TTC549 (cell line): ENCODE data around the gene GALNT14.
A peak's percentile ranks its signal among the peaks of the same experiment; 100 is the strongest.
"Not testable (repeated sequence)": the region's sequence is repeated elsewhere in the genome, so short reads cannot be mapped to it uniquely, and the experiment has no call there.

Source experiments
- FAIRE-seq: peaks from 2 replicates; lab custom pipeline; 2012; peaks lifted over from hg19 to GRCh38; lab: Jason Lieb, UNC

The GALNT14 gene, protein sequence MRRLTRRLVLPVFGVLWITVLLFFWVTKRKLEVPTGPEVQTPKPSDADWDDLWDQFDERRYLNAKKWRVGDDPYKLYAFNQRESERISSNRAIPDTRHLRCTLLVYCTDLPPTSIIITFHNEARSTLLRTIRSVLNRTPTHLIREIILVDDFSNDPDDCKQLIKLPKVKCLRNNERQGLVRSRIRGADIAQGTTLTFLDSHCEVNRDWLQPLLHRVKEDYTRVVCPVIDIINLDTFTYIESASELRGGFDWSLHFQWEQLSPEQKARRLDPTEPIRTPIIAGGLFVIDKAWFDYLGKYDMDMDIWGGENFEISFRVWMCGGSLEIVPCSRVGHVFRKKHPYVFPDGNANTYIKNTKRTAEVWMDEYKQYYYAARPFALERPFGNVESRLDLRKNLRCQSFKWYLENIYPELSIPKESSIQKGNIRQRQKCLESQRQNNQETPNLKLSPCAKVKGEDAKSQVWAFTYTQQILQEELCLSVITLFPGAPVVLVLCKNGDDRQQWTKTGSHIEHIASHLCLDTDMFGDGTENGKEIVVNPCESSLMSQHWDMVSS

DNA sequence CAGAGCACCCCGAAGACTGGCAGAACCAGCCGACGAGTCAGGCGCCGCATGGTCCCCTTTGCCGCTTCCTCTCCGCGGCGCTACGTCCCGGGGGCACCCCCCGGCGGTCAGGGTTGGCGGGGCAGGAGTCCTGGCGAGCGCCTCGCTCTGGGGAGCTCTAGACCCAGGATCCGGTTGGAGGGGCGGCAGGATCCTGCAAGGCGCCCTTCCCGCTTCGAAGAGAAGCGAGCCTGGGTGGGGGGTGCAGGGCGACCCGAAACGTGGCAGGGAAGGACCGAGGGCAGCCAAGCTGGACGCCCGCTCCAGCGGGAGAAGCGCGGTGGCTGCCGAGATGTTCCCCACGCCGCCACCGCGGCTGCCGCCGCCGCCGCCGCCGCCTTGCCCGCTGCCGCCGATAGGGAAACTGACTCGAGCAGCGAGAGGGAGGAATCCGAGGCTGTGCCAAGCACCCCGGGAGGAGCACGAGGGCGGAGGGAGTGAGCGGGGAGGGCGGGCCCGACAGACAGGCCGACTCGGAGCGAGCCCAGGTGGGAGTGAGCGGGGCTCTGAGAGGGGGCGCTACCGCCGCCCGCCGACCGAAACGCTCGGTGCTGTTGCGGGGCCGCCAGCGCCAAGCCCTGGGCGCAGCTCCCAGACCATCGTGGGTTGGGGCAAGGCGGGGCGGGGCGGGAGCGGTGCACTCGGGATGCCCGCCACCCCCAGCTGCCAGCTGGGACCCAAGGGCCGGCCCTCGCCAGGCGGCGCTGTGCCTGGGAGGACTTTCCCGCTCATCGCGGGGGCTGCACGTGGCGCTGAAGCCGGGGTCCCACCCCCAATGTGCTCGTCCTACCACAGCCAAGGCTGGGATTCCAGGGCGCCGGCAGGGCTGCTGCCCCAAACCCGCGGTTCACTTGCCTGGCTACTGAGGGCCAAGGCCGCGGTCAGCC, at the start of gene GALNT14:
Gene GALNT14, minus strand, starts transcription at position 404 of the 926 bp plus-strand sequence. Its CDS starts 354 bp downstream, at position 50.
- FAIRE-seq: no peak

DNA sequence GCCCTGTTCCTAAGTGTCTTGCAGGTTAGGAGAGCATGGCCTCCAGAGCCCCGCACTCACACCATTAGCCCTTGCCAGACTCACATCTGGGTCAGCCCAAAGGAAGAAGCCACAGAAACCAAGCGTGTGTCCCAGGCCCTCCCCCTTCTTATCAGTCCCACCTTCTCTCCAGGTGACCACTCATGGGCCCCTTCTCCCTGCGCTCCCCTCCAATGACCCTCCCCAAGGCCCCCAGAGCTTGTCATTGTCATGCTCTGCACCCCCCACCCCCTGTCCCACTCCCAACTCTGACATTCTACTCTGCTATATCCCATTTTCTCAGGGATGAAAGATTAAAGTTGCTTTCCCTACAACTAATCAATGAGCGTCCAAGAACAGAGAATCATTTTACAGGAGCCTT, 48.9 kb upstream of the GALNT14 start:
- FAIRE-seq: no peak

DNA sequence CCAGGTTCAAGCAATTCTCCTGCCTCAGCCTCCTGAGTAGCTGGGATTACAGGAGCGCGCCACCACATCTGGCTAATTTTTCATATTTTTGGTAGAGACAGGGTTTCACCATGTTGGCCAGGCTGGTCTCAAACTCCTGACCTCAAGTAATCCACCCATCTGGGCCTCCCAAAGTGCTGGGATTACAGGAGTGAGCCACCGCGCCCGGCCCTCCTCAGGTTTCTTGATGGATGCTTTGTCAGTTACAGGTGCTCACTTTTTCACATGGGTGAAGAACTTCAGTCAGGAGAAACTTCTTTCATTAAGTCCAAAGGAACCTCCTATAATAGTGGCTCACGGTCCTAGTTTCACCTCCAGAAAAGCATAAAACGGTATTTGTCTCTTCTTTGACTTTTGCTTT, 45.7 kb upstream of the GALNT14 start:
- not testable (repeated sequence) for FAIRE-seq

- FAIRE-seq: no peak
These were observed 38.5 kb upstream of the GALNT14 start for GRCh38 chr2:31176742-31177141.

GRCh38 chr2:31171142-31171541, 32.9 kb upstream of the GALNT14 start:
- no peak for FAIRE-seq

DNA sequence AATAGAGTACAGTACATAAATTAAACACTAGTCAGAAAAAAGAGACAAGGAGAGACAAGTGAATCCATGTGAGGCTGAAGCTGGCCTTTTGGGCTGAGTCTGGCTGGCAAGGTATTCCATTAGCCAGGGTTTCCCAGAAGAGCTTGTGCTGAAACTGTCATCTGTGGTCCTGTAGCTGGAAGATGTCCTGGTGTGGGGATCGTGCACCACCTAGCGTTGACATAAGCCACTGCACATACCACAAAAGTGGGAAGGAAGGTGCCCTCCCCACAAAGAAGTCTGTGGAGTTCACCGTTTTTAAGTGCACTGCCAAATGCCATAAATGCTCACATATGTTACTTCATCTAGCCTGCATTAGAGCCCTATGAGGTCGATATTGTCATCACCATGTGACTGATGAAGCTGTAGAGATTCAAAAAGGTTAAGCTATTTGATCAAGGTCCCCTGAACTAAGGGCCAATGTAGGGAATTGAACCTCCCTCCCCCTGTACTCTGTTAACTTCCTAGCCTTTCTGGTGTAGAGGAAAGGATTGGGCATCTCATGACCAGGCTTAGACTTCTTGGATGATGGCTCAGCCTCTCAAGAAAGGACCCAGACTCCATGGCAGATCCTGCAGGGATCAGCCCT, 31.9 kb upstream of the GALNT14 start:
- FAIRE-seq: peak; percentile 3

- FAIRE-seq: no peak
These were observed 30.1 kb upstream of the GALNT14 start for GRCh38 chr2:31168291-31168690.

DNA sequence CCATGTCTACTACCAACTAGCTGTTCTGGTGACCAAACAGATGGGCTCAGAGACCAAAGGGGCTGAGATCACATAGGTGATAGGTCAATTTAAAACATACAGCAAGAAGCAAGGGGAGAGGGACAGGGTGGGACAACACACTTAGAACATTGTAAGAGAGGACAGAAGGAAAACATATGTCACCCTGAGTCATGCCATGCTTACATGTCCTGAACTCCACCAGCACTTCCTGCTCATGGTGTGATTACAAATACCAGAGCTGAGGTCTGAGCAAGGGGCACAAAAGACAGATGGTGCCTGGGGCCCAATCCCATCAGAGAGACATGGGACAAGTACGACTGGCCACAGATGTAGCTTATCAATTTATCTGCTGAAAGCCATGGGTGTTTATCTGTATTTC, 28.7 kb upstream of the GALNT14 start:
- no peak for FAIRE-seq

GRCh38 chr2:31163011-31163539, 24.8 kb upstream of the GALNT14 start:
- no peak for FAIRE-seq

DNA sequence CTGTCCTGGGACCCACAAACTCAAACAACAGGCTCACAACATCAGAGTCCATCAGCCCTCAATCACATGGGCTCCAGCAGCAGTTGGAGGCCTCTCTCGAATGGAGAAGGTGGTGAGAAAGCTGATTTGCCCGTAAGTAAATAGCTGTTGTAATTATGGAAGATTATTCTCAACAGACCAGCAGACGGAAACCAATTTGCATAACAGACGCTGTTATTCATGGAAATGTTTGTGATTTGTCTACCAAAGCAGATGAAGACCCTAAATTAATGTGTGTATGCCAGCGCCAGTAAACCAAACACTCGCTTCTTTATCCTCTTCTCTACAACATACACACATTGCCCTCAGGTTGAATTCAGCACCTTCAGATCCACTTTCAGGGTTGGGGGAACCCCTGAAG, 23.4 kb upstream of the GALNT14 start:
- FAIRE-seq: no peak

GRCh38 chr2:31151501-31151900, 13.3 kb upstream of the GALNT14 start:
- no peak for FAIRE-seq

GRCh38 chr2:31150120-31150670, 12.0 kb upstream of the GALNT14 start:
- no peak for FAIRE-seq

- no peak for FAIRE-seq
These were observed 10.3 kb upstream of the GALNT14 start for GRCh38 chr2:31148514-31148913.

DNA sequence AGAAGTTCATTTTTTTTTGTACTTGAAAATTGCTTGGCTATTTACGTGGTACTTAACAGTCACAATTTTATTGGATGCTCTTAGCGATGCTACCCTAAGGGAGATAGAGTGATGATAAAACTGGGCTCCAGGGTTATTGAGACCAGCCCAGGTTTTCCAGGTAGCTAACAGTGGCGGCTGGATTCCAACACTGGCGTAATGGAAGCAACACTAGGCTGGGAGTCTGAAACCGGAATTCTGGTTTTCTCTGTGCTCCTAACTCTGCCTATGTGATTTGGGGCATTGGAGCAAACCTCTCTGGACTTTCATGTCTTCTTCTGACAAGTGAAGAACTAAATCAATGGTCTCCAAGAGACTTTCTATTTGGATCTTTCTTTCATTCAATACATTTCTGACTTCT, 9.4 kb upstream of the GALNT14 start:
- FAIRE-seq: no peak

- FAIRE-seq: no peak
These were observed 3.9 kb upstream of the GALNT14 start for GRCh38 chr2:31142110-31142509.

GRCh38 chr2:31141443-31142085, 3.3 kb upstream of the GALNT14 start:
- FAIRE-seq: no peak

- no peak for FAIRE-seq
These were observed 1.9 kb upstream of the GALNT14 start for GRCh38 chr2:31140151-31140550.

- FAIRE-seq: no peak
These were observed 1.4 kb upstream of the GALNT14 start for GRCh38 chr2:31139671-31140070.

DNA sequence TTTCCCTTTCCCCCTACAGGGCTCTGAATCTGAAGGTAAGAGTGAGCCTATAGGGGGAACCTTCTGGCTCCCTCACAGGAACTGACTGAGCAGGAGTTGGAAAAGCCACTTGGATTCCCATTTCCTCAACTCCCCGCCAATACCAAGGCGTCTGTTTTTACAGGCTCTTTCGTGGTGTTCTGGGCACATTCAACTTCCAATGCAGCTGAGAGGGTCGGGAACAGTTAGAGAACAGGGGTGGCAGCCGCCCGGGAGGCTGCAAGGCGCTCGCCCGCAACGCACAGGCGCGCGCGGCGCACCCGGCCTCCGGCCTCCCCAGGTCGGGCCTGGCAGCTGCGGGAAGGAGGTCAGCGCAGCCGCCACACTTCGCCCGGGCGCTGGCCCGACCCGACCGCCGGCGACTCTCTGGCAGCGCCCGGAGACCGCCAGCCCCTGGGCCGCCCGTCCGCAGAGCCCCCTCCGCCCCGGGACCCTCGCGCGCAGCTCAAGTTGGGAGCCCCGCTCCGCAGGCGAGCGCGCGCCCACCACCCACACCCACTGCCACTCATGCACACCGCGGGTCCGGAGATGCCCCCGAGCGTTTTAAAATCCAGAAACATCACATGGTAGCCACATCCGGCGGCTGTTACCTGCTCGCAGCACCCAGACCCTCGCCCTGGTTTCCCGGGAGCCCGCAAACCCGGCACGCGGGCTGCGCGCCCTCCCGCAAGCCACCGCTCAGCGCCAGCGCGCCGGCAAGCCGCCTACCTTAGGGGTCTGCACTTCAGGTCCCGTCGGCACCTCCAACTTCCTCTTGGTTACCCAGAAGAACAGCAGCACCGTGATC, 816 bp downstream of the GALNT14 start:
- FAIRE-seq: no peak

GRCh38 chr2:31136732-31137131, 1.5 kb downstream of the GALNT14 start:
- no peak for FAIRE-seq
